Activated CD8-positive, alpha-beta memory T cell treated with anti-CD3 and anti-CD28 coated beads, Interleukin-2, amount 10 ng/mL, durations not matched to agents 7 days and 5 days (primary cell): ENCODE data around the gene TCF12. TPM values are rescaled to one million over a fixed set of nuclear protein-coding genes. Genes with fewer than 3 reads are reported as not detected.
"Not testable (repeated sequence)": the region's sequence is repeated elsewhere in the genome, so short reads cannot be mapped to it uniquely, and the experiment has no call there.

Experiments used
- ATAC-seq: fragments of 150-1000 bp; cut with Tn5 transposase; one replicate; pipeline ENCODE4 v1.10.0; 2021; ENCODE audit warnings: moderate library complexity
- CTCF ChIA-PET: fragments of 350-600 bp; sonication (Branson Sonifier 250); formaldehyde crosslinking; loops from one replicate; lab custom pipeline; 2021; ENCODE audit warnings: antibody characterized with exemption; lab: Charles Lee
- DNase-seq: peaks from one replicate; pipeline ENCODE4 v3.0.0-alpha.2; 2020
- H3K27ac Mint-ChIP-seq: one replicate; pipeline ENCODE4 v1.8.0; 2021; ENCODE audit warnings: mild to moderate bottlenecking, mixed read lengths
- H3K27me3 Mint-ChIP-seq: one replicate; pipeline ENCODE4 v1.8.0; 2021; ENCODE audit warnings: mixed read lengths
- H3K36me3 Mint-ChIP-seq: one replicate; pipeline ENCODE4 v1.8.0; 2021; ENCODE audit warnings: mild to moderate bottlenecking, mixed read lengths
- H3K4me1 Mint-ChIP-seq: one replicate; pipeline ENCODE4 v1.8.0; 2021; ENCODE audit warnings: mixed read lengths
- H3K4me3 Mint-ChIP-seq: one replicate; pipeline ENCODE4 v1.8.0; 2021; ENCODE audit warnings: mild to moderate bottlenecking, moderate library complexity, mixed read lengths
- H3K9me3 Mint-ChIP-seq: one replicate; pipeline ENCODE4 v1.8.0; 2022; ENCODE audit warnings: low read depth, mixed read lengths
- total RNA-seq, 2 experiments: library from RNA; stranded (reverse); gene quantifications; one replicate each; pipeline ENCODE4 v1.2.3, GENCODE V29; 2021

TCF12 gene
- total RNA-seq, 2 experiments from 2014 or later, result 75.4 to 89.0 TPM

- H3K4me1 Mint-ChIP-seq, result no peaks in the 10 kb centered on the region
- H3K36me3 Mint-ChIP-seq, result peaks cover 38% of the 10 kb centered on the region
- CTCF ChIA-PET, result interaction anchor here (1.0 to 1.2 kb wide), 2 partner anchors 12 to 365 kb away, joined by 3 to 4 read pairs; no protein-coding TSS in a partner anchor
These were observed 23.7 kb downstream of the TCF12 start for GRCh38 chr15:56942118-56942517.

GRCh38 chr15:56943403-56943802 is 25.0 kb downstream of the TCF12 start:
- H3K27ac Mint-ChIP-seq, result no peak overlapping the region
- no peak overlapping the region for H3K4me3 Mint-ChIP-seq
- no peak for ATAC-seq
- peaks cover 4% of the 10 kb centered on the region for H3K9me3 Mint-ChIP-seq
- no peaks in the 10 kb centered on the region for H3K27me3 Mint-ChIP-seq
- no peaks in the 10 kb centered on the region for H3K4me1 Mint-ChIP-seq
- no peak for DNase-seq
- CTCF ChIA-PET, result no interaction called here
- H3K36me3 Mint-ChIP-seq, result peaks cover 37% of the 10 kb centered on the region

More at GRCh38 chr15:56942118-56942517, 23.7 kb downstream of the TCF12 start:
- no peak overlapping the region for H3K4me3 Mint-ChIP-seq
- no peak for DNase-seq
- no peak for ATAC-seq
- peaks cover 4% of the 10 kb centered on the region for H3K9me3 Mint-ChIP-seq
- no peak overlapping the region for H3K27ac Mint-ChIP-seq
- H3K27me3 Mint-ChIP-seq, result no peaks in the 10 kb centered on the region

- ATAC-seq, result no peak
- CTCF ChIA-PET, result no interaction called here
- Mint-ChIP-seq H3K27me3 (no peaks in the 10 kb centered on the region), H3K27ac (no peak overlapping the region), H3K9me3 (peaks cover 4% of the 10 kb centered on the region), H3K36me3 (peaks cover 29% of the 10 kb centered on the region), H3K4me1 (no peaks in the 10 kb centered on the region), H3K4me3 (no peak overlapping the region)
- DNase-seq, result no peak
These were observed 26.0 kb downstream of the TCF12 start for GRCh38 chr15:56944485-56944884.

- Mint-ChIP-seq H3K4me1 (no peaks in the 10 kb centered on the region), H3K4me3 (no peak overlapping the region), H3K27ac (no peak overlapping the region), H3K9me3 (peaks cover 4% of the 10 kb centered on the region), H3K27me3 (no peaks in the 10 kb centered on the region), H3K36me3 (peaks cover 28% of the 10 kb centered on the region)
- CTCF ChIA-PET, result no interaction called here
- no peak for DNase-seq
- ATAC-seq, result no peak
These were observed 27.7 kb downstream of the TCF12 start for GRCh38 chr15:56946150-56946549.

- Mint-ChIP-seq H3K36me3 (peaks cover 30% of the 10 kb centered on the region), H3K27ac (no peak overlapping the region), H3K4me3 (no peak overlapping the region), H3K9me3 (peaks cover 4% of the 10 kb centered on the region), H3K4me1 (no peaks in the 10 kb centered on the region), H3K27me3 (no peaks in the 10 kb centered on the region)
- no peak for DNase-seq
- no peak for ATAC-seq
- CTCF ChIA-PET, result no interaction called here
These were observed 29.7 kb downstream of the TCF12 start for GRCh38 chr15:56948000-56948763.

- Mint-ChIP-seq H3K36me3 (peaks cover 32% of the 10 kb centered on the region), H3K4me1 (no peaks in the 10 kb centered on the region), H3K27me3 (no peaks in the 10 kb centered on the region), H3K27ac (no peak overlapping the region), H3K4me3 (no peak overlapping the region), H3K9me3 (peaks cover 4% of the 10 kb centered on the region)
- CTCF ChIA-PET, result no interaction called here
- no peak for DNase-seq
- ATAC-seq, result no peak
These were observed 30.3 kb downstream of the TCF12 start for GRCh38 chr15:56948764-56949101.

- CTCF ChIA-PET, result interaction anchor here (0.6 kb wide), 1 partner anchor 21 kb away, joined by 3 read pairs; no protein-coding TSS in a partner anchor
- no peak for DNase-seq
- no peak for ATAC-seq
- no peaks in the 10 kb centered on the region for H3K27me3 Mint-ChIP-seq
- no peaks in the 10 kb centered on the region for H3K4me1 Mint-ChIP-seq
- H3K36me3 Mint-ChIP-seq, result peaks cover 34% of the 10 kb centered on the region
- H3K9me3 Mint-ChIP-seq, result peaks cover 5% of the 10 kb centered on the region
- no peak overlapping the region for H3K4me3 Mint-ChIP-seq
- H3K27ac Mint-ChIP-seq, result no peak overlapping the region
These were observed 32.5 kb downstream of the TCF12 start for GRCh38 chr15:56950979-56951378.

- no peak overlapping the region for H3K4me3 Mint-ChIP-seq
- peaks cover 3% of the 10 kb centered on the region for H3K4me1 Mint-ChIP-seq
- CTCF ChIA-PET, result interaction anchor here (0.6 to 0.7 kb wide), 2 partner anchors 567 to 882 kb away, joined by 3 read pairs; no protein-coding TSS in a partner anchor
These were observed 35.3 kb downstream of the TCF12 start for GRCh38 chr15:56953790-56954189.

GRCh38 chr15:56955011-56955410 is 36.6 kb downstream of the TCF12 start:
- DNase-seq, H3K4me3 Mint-ChIP-seq, H3K27me3 Mint-ChIP-seq, H3K4me1 Mint-ChIP-seq, H3K9me3 Mint-ChIP-seq, ATAC-seq, H3K27ac Mint-ChIP-seq, CTCF ChIA-PET: not testable (repeated sequence)
- H3K36me3 Mint-ChIP-seq, result peaks cover 29% of the 10 kb centered on the region

More at GRCh38 chr15:56953790-56954189, 35.3 kb downstream of the TCF12 start:
- ATAC-seq (no peak), DNase-seq (no peak)
- H3K36me3 Mint-ChIP-seq, result peaks cover 31% of the 10 kb centered on the region
- no peak overlapping the region for H3K27ac Mint-ChIP-seq
- peaks cover 2% of the 10 kb centered on the region for H3K9me3 Mint-ChIP-seq
- no peaks in the 10 kb centered on the region for H3K27me3 Mint-ChIP-seq

- Mint-ChIP-seq H3K27me3 (no peaks in the 10 kb centered on the region), H3K36me3 (peaks cover 26% of the 10 kb centered on the region), H3K9me3 (peaks cover 2% of the 10 kb centered on the region), H3K27ac (no peak overlapping the region), H3K4me1 (peaks cover 9% of the 10 kb centered on the region), H3K4me3 (no peak overlapping the region)
- CTCF ChIA-PET, result no interaction called here
- DNase-seq, result no peak
- no peak for ATAC-seq
These were observed 38.1 kb downstream of the TCF12 start for GRCh38 chr15:56956538-56956937.

GRCh38 chr15:56957812-56958406 is 39.5 kb downstream of the TCF12 start:
- peaks cover 2% of the 10 kb centered on the region for H3K9me3 Mint-ChIP-seq

GRCh38 chr15:56959318-56959648 is 40.8 kb downstream of the TCF12 start:
- H3K27me3 Mint-ChIP-seq, result no peaks in the 10 kb centered on the region
- peaks cover 24% of the 10 kb centered on the region for H3K36me3 Mint-ChIP-seq
- DNase-seq (no peak), ATAC-seq (no peak)
- H3K9me3 Mint-ChIP-seq, result no peaks in the 10 kb centered on the region
- CTCF ChIA-PET, result no interaction called here
- H3K4me3 Mint-ChIP-seq, result no peak overlapping the region
- no peak overlapping the region for H3K27ac Mint-ChIP-seq
- H3K4me1 Mint-ChIP-seq, result peaks cover 14% of the 10 kb centered on the region

More at GRCh38 chr15:56957812-56958406, 39.5 kb downstream of the TCF12 start:
- CTCF ChIA-PET, result interaction anchor here (0.6 kb wide), 1 partner anchor 11 kb away, joined by 4 read pairs; no protein-coding TSS in a partner anchor
- Mint-ChIP-seq H3K36me3 (peaks cover 28% of the 10 kb centered on the region), H3K4me1 (peaks cover 9% of the 10 kb centered on the region), H3K4me3 (no peak overlapping the region), H3K27ac (no peak overlapping the region), H3K27me3 (no peaks in the 10 kb centered on the region)
- DNase-seq (no peak), ATAC-seq (no peak)

GRCh38 chr15:56960116-56960515 is 41.7 kb downstream of the TCF12 start:
- no peak for ATAC-seq
- Mint-ChIP-seq H3K36me3 (peaks cover 16% of the 10 kb centered on the region), H3K9me3 (no peaks in the 10 kb centered on the region), H3K4me1 (peaks cover 15% of the 10 kb centered on the region), H3K27me3 (no peaks in the 10 kb centered on the region), H3K27ac (no peak overlapping the region), H3K4me3 (no peak overlapping the region)
- no peak for DNase-seq
- CTCF ChIA-PET, result no interaction called here

GRCh38 chr15:56963126-56963525 is 44.7 kb downstream of the TCF12 start:
- peaks cover 15% of the 10 kb centered on the region for H3K4me1 Mint-ChIP-seq
- H3K9me3 Mint-ChIP-seq, result no peaks in the 10 kb centered on the region
- H3K27ac Mint-ChIP-seq, result no peak overlapping the region
- no peak for DNase-seq
- no peaks in the 10 kb centered on the region for H3K27me3 Mint-ChIP-seq
- peaks cover 8% of the 10 kb centered on the region for H3K36me3 Mint-ChIP-seq
- no peak for ATAC-seq
- no peak overlapping the region for H3K4me3 Mint-ChIP-seq
- CTCF ChIA-PET, result no interaction called here
